GM21423 (cell line): ENCODE measurements around the gene HBM.
"Not testable (repeated sequence)": the region's sequence is repeated elsewhere in the genome, so short reads cannot be mapped to it uniquely, and the experiment has no call there.

Experiments used
- ATAC-seq: cut with Tn5 transposase; IDR thresholded peaks from one replicate; pipeline ENCODE4 v1.9.1; 2021; ENCODE audit warnings: mild to moderate bottlenecking, moderate library complexity; ENCODE audit not compliant: unreplicated experiment

HBM gene, protein sequence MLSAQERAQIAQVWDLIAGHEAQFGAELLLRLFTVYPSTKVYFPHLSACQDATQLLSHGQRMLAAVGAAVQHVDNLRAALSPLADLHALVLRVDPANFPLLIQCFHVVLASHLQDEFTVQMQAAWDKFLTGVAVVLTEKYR

DNA sequence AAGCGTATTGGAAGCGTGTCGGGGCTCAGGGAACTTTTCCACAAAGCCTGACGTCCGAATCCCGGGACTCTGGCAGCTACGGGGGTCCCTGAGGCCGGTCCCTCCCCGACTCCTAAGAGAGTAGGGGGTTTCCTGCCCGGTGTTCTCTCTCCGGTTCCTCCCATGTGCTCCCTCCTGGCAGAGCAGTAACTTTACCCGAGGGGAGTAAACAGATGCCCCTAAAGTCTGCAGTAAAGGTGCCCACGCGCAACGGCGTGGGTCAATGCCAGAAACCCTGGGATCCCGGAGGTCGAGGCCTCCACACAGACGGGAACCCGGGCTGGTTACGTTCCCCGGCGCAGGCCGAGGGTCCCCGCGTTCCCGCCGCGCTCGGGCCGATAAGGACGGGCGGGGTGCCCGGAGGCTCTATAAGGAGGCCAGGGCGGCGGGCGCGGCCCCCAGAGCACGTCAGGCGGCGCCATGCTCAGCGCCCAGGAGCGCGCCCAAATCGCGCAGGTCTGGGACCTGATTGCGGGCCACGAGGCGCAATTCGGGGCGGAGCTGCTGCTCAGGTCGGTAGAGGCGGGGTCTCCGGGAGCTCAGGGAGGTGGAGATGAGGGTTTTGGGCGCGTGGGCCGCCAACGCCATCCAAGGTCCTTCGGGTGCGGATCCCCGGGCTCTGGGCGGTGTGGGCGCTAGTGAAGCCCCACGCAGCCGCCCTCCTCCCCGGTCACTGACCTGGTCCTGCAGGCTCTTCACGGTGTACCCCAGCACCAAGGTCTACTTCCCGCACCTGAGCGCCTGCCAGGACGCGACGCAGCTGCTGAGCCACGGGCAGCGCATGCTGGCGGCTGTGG, at the start of gene HBM:
Gene HBM, plus strand, starts transcription at position 440 of the 836 bp plus-strand sequence. Its CDS starts 20 bp downstream, at position 460.
- ATAC-seq, result no peak

DNA sequence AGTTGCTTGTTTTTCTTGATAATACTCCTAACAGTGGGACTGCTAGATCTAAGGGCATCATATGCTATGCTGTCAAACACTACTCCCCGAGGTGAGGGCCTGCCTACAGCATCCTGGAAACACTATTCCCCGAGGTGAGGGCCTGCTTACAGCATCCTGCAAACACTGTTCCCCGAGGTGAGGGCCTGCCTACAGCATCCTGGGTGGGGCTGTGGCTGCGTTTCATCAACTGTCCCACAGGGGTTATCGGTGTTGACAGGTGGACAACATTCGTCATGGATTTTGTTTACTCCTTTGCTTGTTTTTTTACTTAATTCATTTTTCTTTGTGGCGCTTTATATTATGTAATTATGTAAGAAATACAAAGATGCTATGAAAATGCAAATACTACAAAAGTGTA, 49.8 kb upstream of the HBM start:
- no peak for ATAC-seq

DNA sequence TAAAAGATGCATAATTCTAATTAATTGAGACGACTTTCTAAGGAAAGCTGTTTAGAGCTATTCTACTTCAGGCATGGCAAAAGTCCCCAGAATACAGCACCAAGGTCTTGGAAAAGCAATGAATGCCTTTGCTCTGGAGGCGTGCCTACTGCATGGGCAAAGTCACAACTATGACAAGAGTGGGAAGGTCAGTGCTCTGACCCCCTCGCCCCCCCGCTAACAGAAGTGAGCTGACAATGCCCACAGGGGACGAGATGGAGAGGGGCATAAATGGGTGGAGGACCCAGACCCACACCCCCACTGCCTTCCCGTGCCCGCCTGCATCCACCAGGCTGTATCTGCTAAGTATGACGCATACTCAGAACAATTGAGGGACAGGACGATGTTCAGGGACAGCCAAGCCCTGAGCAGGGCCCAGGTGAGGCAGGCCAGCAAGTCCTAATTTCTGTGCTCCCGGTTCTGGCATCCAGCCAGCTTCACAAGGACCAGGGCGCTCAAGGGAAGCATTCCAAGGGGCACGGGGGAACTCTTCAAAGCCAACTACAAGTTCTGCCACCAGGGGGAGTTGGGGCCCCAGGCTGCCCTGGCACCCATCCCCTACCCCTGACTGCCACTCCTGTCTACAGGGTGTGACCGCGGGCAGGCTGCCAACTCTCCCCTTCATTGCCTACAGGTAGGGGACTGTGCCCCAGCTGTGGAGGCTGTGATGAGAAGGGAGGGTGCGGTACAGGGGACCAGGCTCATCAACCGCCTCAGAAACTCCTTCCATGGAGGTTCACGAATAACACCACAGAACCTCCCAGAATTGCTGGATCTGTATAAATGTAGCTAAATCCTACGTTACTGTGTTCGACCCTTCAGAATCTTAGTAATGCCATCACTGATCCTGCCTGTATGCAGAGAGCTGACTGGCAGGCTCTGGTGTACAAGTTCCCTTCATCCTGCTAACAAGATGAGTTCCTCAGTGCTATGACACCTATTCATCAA, 48.1 kb upstream of the HBM start:
- no peak for ATAC-seq

DNA sequence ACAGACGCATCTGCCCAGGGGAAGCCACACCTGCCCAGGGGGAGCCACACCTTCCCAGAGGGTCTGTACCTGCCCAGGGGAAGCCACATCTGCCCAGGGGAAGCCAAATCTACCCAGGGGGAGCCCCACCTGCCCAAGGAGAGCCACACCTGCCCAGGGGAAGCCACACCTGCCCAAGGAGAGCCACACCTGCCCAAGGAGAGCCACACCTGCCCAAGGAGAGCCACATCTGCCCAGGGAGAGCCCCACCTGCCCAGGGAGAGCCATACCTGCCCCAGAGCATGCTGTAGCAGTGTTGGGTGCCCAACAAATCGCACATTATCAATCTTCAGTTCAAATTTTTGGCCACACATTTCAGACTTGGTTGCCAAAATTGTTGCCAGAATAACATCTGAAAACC, 46.9 kb upstream of the HBM start:
- no peak for ATAC-seq

DNA sequence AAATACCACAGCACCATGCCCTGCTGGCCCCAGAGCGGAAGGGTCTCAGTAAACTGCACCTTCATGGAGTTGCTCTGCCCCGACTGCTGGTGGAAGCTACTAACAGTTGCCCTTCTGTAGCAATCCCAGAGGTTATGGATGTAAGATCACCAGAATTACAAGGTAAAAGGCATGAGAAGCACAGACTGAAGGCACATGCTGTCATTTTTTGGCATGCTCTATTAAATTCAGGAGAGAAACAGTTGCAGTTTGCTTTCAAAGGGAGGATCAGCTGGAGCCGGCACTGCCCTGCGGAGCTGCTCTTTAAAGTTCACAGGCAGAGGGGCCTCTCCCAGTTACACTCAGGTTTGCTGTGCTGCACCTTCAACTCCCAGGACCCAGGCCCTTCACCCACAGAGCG, 46.5 kb upstream of the HBM start:
- ATAC-seq, result no peak

DNA sequence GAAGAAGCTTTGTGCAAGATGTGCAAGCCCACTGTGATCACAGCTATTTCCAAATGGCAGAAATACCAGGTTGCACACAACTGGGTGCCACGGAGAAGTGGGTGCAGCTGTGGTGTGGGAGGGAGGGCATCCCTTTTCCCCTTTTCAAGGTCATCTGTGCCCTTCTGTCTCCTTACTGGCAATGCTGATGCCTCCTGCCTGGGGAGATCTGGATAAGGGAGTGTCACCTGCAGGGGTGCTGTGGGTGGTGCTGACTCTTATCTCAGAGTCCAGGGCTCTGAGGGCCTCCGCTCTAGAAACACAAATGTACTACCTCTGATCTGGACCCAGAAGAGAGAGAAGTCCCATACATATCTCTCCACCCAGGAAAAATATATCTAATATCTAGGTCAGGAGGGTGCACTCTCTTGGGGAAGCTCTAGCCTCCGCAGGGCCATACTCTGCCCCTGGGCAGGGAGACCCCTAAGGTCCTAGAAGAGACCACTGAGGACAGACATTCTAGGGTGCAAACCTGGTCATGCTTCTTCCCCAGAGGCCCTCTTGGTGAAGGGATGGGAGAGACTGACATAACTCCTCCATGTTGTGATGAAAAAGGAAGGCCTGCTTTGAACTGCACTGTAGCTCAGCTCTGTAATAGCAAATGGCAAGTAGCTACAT, 45.8 kb upstream of the HBM start:
- no peak for ATAC-seq

DNA sequence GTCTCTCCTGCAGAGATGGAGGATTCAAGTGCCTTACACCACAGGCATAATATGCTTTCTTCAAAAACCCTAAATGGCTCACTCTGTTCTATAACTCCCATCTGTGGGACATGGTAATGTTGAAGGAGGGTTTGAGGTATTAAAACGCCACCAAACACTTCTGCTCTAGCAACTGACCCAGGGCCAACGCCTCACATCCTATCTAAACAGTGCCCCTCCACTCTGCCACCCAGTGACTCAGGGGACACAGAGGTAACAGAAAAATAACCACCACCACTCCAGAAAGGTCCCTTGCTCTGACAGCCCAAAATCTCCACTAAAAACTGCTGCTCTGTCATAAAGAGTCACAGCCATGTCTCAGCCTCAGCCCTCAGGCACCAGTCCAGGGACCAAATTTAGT, 45.0 kb upstream of the HBM start:
- ATAC-seq, result no peak

DNA sequence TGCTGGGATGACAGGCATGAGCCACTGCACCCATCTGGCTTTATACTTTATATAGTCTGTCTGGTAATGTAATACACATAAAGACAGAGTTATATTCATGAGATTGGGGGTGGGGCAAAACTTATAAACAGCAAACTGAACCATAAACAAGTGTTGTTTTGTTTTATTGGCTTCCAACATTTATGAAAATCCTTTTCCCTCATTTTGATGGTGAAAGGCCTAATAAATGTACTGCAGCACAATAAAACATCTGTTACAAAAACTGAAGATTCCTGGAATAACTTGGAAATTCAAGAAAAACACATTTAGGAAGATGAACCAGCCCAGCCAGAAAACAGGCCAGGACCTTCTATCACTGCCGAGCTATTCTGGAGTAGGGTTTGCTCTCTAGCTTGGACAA, 43.4 kb upstream of the HBM start:
- no peak for ATAC-seq

DNA sequence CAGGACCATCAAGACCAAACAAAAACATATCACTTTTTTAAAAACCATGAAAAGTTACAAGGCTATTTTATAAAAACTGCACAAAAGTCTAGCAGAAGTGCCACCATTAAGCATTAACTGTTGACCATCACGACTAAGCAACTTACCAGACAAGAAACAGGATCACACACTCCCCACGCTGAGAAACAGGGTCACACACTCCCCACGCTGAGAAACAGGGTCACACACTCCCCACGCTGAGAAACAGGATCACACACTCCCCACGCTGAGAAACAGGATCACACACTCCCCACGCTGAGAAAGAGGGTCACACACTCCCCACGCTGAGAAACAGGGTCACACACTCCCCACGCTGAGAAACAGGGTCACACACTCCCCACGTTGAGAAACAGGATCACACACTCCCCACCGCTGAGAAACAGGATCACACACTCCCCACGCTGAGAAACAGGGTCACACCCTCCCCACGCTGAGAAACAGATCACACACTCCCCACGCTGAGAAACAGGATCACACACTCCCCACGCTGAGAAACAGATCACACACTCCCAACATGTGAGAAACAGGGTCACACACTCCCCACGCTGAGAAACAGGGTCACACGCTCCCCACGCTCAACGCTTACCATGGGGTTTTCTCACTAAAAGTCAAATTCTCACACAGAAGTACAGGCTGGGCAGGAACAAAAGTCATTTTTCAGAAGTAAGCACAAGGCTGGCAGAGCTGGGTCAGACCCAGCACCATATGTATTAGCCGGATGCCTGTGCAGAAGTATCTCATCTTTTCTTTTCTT, 42.0 kb upstream of the HBM start:
- ATAC-seq, result not testable (repeated sequence)

DNA sequence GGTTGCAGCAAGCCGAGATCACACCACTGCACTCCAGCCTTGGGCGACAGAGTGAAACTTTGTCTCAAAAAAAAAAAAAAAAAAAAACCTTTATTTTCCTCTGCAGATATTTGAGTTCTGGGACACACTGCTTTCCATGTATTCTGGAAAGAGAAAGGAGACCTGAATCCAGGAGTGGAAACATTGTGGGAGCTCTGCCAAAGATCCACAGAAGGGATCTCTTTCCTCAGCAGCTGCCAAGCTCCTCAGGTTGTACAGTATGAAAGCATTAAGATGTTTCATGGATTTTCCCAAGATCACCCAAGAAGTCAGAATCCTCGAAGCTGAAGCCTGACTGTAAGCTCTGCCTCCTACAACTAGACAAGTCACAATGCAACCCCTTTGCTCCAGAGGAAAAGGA, 40.8 kb upstream of the HBM start:
- ATAC-seq, result no peak

DNA sequence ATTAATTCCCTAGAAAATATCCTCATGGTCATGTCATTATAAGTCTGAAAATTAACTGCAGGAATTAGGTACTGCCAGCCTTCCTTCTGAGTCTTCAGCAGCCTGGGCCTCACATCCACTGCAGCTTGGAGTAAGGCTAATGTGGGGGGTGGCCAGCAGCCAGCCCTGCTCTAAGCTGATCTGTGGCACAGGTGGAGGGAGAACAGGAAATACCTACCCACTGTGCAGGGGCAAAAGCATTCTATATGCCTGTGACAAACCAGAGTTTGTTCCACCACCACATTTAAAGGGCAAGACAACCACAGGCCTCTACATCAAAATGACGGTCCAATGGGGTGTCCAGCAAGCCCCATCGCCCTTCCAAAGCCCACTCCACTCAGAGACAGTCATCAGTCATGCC, 36.7 kb upstream of the HBM start:
- ATAC-seq, result no peak

DNA sequence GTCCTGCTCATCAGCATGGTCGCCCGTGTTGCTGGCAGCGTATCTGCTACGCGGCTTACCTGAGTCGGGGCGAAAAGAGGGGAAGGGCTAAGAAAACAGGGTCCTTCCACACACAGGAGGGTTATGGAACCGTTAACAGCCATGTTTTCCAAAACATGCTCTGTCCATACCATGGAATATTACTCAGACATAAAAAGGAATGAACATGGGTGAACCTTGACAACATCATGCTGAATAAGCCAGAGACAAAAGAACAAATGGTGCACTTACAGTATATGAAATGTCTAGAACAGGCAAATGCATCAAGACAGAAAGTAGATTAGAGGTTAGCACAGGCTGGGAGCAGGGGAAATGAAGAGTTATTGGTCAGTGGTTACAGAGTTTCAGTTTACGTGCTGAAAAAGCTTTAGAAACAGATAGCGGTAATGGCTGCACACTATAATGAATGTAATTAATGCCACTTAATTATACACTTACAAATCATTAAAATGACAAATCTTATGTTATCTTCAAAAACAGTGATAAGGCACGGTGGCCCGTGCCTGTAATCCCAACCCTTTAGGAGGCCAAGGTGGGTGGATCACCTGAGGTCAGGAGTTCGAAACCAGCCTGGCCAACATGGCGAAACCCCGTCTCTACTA, 35.1 kb upstream of the HBM start:
- ATAC-seq, result no peak

DNA sequence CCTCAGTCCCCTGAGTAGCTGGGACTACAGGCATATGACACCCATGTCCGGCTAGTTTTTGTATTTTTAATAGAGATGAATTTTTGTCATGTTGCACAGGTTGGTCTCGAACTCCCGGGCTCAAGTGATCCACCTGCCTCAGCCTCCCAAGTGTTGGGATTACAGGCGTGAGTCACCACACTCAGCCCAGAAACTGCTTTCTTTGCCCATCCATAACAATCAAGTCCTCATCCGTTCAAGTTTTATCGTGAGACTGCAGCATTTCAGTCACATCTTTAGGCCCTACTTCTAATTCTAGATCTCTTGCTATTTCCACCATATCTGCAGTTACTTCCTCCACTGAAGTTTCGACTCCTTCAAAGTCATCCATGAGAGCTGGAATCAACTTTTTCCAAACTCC, 33.7 kb upstream of the HBM start:
- ATAC-seq, result no peak

DNA sequence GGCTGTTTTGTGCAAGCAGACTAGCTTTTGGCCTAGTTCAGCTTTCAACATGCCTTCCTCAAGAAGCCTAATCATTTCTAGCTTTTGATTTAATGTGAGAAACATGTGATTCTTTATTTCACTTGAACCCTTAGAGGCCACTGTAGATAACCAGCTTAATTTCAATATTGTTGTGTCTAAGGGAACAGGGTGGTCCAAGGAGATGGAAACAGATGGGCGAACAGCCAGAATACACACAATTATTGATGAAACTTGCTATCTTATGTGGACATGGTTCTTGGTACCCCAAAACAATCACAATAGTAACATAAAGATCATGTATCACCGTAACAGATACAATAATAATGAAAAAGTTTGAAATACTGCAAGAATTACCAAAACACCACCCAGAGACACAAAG, 32.1 kb upstream of the HBM start:
- no peak for ATAC-seq

DNA sequence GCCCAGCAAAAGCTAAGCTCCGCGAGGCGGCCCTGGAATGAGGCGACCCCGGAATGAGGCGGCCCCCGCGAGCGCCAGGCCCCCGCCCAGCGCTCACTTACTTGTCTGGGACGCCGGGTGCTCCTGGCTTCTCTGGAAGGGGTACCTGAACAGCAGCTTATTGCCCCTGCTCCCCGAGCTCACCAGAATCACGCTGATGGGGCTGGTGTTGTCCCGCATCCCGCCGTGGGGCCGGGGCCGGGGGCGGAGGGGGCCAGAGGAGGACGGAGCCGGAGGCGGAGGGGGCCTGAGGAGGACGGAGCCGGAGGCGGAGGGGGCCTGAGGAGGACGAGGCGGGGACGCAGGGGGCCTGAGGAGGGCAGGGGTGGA, 27.7 kb upstream of the HBM start:
- no peak for ATAC-seq

DNA sequence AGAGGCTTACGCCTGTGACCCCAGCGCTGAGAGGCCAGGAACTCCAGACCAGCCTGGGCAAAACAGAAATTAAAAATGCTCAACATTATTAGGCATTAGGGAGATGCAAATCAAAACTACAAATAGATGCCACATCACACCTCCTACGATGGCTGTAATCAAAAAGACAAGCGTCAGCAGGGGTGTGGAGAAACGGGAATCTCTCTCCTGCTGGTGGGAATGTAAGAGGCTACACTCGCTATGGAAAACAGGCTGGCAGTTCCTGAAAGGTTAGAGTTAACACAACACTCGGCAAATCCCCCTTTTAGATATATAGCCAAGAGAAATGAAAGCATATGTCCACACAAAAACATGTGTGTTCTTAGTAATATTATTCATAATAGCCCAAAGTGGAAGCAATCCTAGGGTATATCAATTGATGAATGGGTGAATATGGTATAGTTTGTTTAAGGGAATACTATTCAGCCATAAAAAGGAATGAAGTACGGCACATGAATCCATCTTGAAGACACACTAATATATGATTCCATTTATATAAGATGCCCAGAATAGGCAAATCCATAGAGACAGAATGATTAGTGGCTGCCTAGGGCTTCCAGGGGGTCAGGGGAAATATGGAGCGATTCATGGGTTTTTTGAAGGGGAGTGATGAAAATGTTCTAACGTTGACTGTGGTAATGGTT, 25.5 kb upstream of the HBM start:
- ATAC-seq, result no peak

DNA sequence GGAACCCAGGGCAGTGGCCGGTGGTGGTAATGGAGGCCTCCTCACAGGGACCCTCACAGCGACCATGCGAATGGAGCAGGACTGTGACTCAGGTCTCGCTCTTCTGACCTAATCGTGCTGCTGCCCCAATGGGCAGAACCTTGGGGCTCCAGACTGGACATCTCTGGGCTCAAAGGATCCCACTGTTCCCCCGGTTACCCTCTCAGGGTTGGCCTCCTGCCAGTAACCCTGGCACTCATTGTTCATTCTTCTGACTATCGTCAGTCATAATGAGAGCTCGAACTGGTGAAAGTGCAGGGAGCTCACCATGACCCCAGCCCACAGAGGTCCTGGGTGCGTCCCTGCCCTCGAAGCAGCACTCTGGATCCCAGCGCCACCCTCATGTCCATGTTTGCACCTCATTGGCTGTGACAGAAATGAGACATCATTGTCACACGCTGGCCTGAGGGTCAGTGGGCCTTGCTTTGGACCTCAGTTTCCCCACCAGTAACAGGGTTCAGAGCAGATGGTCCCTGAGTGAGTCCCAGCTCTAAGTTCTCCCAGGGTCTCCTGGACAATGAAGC, 23.3 kb upstream of the HBM start:
- no peak for ATAC-seq

DNA sequence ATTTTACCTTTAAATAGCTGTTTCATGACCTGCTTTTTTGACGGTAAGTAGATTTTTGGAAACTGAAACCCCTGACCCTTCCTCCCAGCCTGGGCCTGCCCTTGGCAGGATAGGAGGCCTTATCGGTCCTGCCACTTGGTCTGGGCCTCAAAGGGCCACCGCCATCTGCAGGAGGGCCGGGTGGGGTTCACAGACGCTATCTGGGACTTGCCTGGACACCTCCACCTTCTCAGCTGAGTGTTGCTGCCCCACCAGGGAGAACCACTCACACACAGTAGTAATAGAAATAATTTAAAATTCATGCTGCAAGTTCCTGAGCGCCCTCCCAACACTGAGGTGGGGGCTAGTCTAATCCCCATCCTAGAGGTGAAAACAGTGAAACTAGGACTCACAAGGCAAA, 22.7 kb upstream of the HBM start:
- ATAC-seq, result no peak

DNA sequence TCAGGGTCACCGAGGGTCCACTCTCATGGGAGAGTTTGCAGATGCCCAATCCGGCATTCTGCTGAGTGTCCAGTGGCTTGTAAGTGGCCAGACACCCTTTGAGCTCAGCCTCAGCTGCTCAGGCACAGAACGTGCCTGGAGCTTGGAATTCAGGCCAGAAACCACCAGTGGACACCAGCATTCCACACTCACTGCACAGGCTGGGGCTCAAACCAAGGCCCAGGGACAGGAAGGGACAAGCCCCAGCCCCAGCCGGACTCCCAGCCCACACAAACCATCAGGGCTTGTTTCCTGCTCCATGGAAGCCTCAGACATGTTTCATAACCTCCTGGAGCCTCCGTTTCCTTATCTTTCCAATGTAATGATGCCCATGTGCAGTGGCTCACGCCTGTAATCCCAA, 22.3 kb upstream of the HBM start:
- no peak for ATAC-seq
